ENCODE measurements around the gene NKIRAS1. TPM values are rescaled to one million over a fixed set of nuclear protein-coding genes. Genes with fewer than 3 reads are reported as not detected.
A peak's percentile ranks its signal among the peaks of the same experiment; 100 is the strongest.

Gene NKIRAS1
- total RNA-seq, 2 experiments from 2014 or later: 4.0 to 4.7 TPM

GRCh38 chr3:23932571-23932970 is 15.8 kb upstream of the NKIRAS1 start:
- DNase-seq (ENCODE audit: low spot score): no peak
- H3K36me3 ChIP-seq (ENCODE audit: insufficient read depth, low read length): no peaks in the 10 kb centered on the region
- no peaks in the 10 kb centered on the region for H3K79me2 ChIP-seq (ENCODE audit: insufficient read depth, low read depth, low read length)
- H2AFZ ChIP-seq (ENCODE audit: low read length): no peak overlapping the region
- no peaks in the 10 kb centered on the region for H3K9me3 ChIP-seq (ENCODE audit: low read length)
- H3K9me2 ChIP-seq (ENCODE audit: insufficient read depth, low read length): no peaks in the 10 kb centered on the region
- H4K20me1 ChIP-seq (ENCODE audit: insufficient read depth, low read length): no peaks in the 10 kb centered on the region
- H3K4me2 ChIP-seq (ENCODE audit: low read length): no peak overlapping the region
- TF ChIP-seq EZH2phosphoT487 (IDR thresholded peaks at IDR 0.05; ENCODE audit: borderline replicate concordance, low read depth, low read length) (no peak), CTCF (conservative IDR thresholded peaks at IDR 0.05; ENCODE audit: low read length) (no peak)
- H3K27ac ChIP-seq (ENCODE audit: low read depth, low read length, poor library complexity, severe bottlenecking): no peak overlapping the region
- POLR2A ChIA-PET: interaction anchor here (2.2 kb wide), 1 partner anchor 12 kb away, joined by 5 read pairs; no protein-coding TSS in a partner anchor
- intact Hi-C loops (cut with micrococcal nuclease; ENCODE audit: unreplicated experiment): no loop called here
- H3K4me1 ChIP-seq (ENCODE audit: insufficient read depth, low read length, poor library complexity, severe bottlenecking): peaks cover 6% of the 10 kb centered on the region
- no peak overlapping the region for H3K4me3 ChIP-seq (ENCODE audit: low read depth, low read length, poor library complexity, severe bottlenecking)
- CTCF ChIA-PET (ENCODE audit: unreplicated experiment): no interaction called here
- no TSS peak for BruUV-seq (replicated peaks)

GRCh38 chr3:23931597-23931996 is 14.8 kb upstream of the NKIRAS1 start:
- TF ChIP-seq CTCF (conservative IDR thresholded peaks at IDR 0.05; ENCODE audit: low read length): no peak
- no peak for TF ChIP-seq EZH2phosphoT487 (IDR thresholded peaks at IDR 0.05; ENCODE audit: borderline replicate concordance, low read depth, low read length)
- DNase-seq (ENCODE audit: low spot score): no peak
- Histone ChIP-seq H3K4me3 (ENCODE audit: low read depth, low read length, poor library complexity, severe bottlenecking) (no peak overlapping the region), H3K9me3 (ENCODE audit: low read length) (no peaks in the 10 kb centered on the region), H3K9me2 (ENCODE audit: insufficient read depth, low read length) (no peaks in the 10 kb centered on the region), H4K20me1 (ENCODE audit: insufficient read depth, low read length) (no peaks in the 10 kb centered on the region), H3K27ac (ENCODE audit: low read depth, low read length, poor library complexity, severe bottlenecking) (no peak overlapping the region), H3K4me2 (ENCODE audit: low read length) (no peak overlapping the region), H2AFZ (ENCODE audit: low read length) (peak overlapping the region; percentile 21), H3K79me2 (ENCODE audit: insufficient read depth, low read depth, low read length) (no peaks in the 10 kb centered on the region), H3K4me1 (ENCODE audit: insufficient read depth, low read length, poor library complexity, severe bottlenecking) (peaks cover 6% of the 10 kb centered on the region), H3K36me3 (ENCODE audit: insufficient read depth, low read length) (no peaks in the 10 kb centered on the region)
- POLR2A ChIA-PET: interaction anchor here (1.2 kb wide), 1 partner anchor 15 kb away, joined by 4 read pairs; the partner anchor contains the start of genes NKIRAS1 and RPL15
- CTCF ChIA-PET (ENCODE audit: unreplicated experiment): no interaction called here
- intact Hi-C loops (cut with micrococcal nuclease; ENCODE audit: unreplicated experiment): no loop called here
- no TSS peak for BruUV-seq (replicated peaks)

- no peaks in the 10 kb centered on the region for H3K9me2 ChIP-seq (ENCODE audit: insufficient read depth, low read length)
- DNase-seq (ENCODE audit: low spot score): no peak
- no peaks in the 10 kb centered on the region for H3K79me2 ChIP-seq (ENCODE audit: insufficient read depth, low read depth, low read length)
- H4K20me1 ChIP-seq (ENCODE audit: insufficient read depth, low read length): no peaks in the 10 kb centered on the region
- no peak overlapping the region for H2AFZ ChIP-seq (ENCODE audit: low read length)
- no peak overlapping the region for H3K4me2 ChIP-seq (ENCODE audit: low read length)
- no peaks in the 10 kb centered on the region for H3K9me3 ChIP-seq (ENCODE audit: low read length)
- CTCF ChIA-PET (ENCODE audit: unreplicated experiment): interaction anchor here (0.5 kb wide), 1 partner anchor 550 kb away, joined by 3 read pairs; no protein-coding TSS in a partner anchor
- H3K27ac ChIP-seq (ENCODE audit: low read depth, low read length, poor library complexity, severe bottlenecking): no peak overlapping the region
- intact Hi-C loops (cut with micrococcal nuclease; ENCODE audit: unreplicated experiment): no loop called here
- H3K4me1 ChIP-seq (ENCODE audit: insufficient read depth, low read length, poor library complexity, severe bottlenecking): peaks cover 6% of the 10 kb centered on the region
- no peaks in the 10 kb centered on the region for H3K36me3 ChIP-seq (ENCODE audit: insufficient read depth, low read length)
- TF ChIP-seq EZH2phosphoT487 (IDR thresholded peaks at IDR 0.05; ENCODE audit: borderline replicate concordance, low read depth, low read length): no peak
- no peak for TF ChIP-seq CTCF (conservative IDR thresholded peaks at IDR 0.05; ENCODE audit: low read length)
- BruUV-seq (replicated peaks): no TSS peak
- POLR2A ChIA-PET: interaction anchor here (0.7 kb wide), 2 partner anchors 247 to 1194 kb away, joined by 6 to 7 read pairs; no protein-coding TSS in a partner anchor
- no peak overlapping the region for H3K4me3 ChIP-seq (ENCODE audit: low read depth, low read length, poor library complexity, severe bottlenecking)
Observed at GRCh38 chr3:23928524-23928923, 11.7 kb upstream of the NKIRAS1 start.

Measured in OCI-LY7 (cell line).